HEK293 (cell line): Measurements from ENCODE around the gene ABHD12.

Experiments
- CTCF ChIA-PET: fragments of 350-600 bp; formaldehyde crosslinking; extraction: SDS; loops from one replicate; lab custom pipeline; 2021; ENCODE audit warnings: antibody characterized with exemption; lab: Yijun Ruan, JAX
- POLR2A ChIA-PET: fragments of 300-600 bp; formaldehyde crosslinking; extraction: SDS; loops from one replicate; lab custom pipeline; 2020; ENCODE audit warnings: antibody characterized with exemption, inconsistent platforms; lab: Yijun Ruan, JAX
- H3K27ac ChIP-seq: fragments of 200-500 bp; sonication (Bioruptor generic); 2 replicates; pipeline ENCODE4 v1.5.1; 2014; ENCODE audit warnings: low read depth, low read length, control low read depth, inconsistent platforms; ENCODE audit errors: extremely low read depth
- H3K36me3 ChIP-seq, 2 experiments: fragments of 200-500 bp in 1 of 2; sonication (Bioruptor generic) in 1 of 2; 1 replicate in 1 of 2; 2 replicates in 1 of 2; pipeline ENCODE4 v1.5.1; 2014 to 2017; ENCODE audit warnings: inconsistent platforms in 2 of 2, low read length in 2 of 2; ENCODE audit not compliant: control insufficient read depth in 2 of 2, insufficient read depth in 1 of 2
- H3K4me1 ChIP-seq: fragments of 200-500 bp; sonication (Bioruptor generic); 2 replicates; pipeline ENCODE4 v1.5.1; 2014; ENCODE audit warnings: mild to moderate bottlenecking, low read length, inconsistent platforms; ENCODE audit not compliant: control insufficient read depth, insufficient read depth
- H3K4me3 ChIP-seq: 2 replicates; pipeline ENCODE4 v1.5.1; 2011; ENCODE audit warnings: low read depth, mild to moderate bottlenecking, control low read depth, low read length, moderate library complexity
- H3K9me3 ChIP-seq: fragments of 200-500 bp; sonication (Bioruptor generic); 2 replicates; pipeline ENCODE4 v1.5.1; 2014; ENCODE audit warnings: low read depth, low read length, inconsistent platforms; ENCODE audit not compliant: control insufficient read depth, insufficient read depth
- HOXA7 ChIP-seq: sonication (generic); formaldehyde crosslinking; IDR thresholded peaks from 2 replicates; pipeline ENCODE4 v1.8.1; 2022; ENCODE audit warnings: missing genetic modification reagents, borderline replicate concordance
- RBAK ChIP-seq: fragments of 450-650 bp; formaldehyde crosslinking; IDR thresholded peaks from 2 replicates; pipeline ENCODE4 v1.5.1; 2016; ENCODE audit warnings: missing biosample characterization, missing genetic modification characterization
- SALL2 ChIP-seq: fragments of 450-650 bp; formaldehyde crosslinking; IDR thresholded peaks from 2 replicates; pipeline ENCODE4 v1.5.0; 2017; ENCODE audit warnings: missing biosample characterization, mild to moderate bottlenecking, missing genetic modification characterization, borderline replicate concordance
- SP3 ChIP-seq: fragments of 450-650 bp; formaldehyde crosslinking; IDR thresholded peaks from 2 replicates; pipeline ENCODE4 v1.5.1; 2016; ENCODE audit warnings: missing biosample characterization, missing genetic modification characterization
- YY1 ChIP-seq: fragments of 450-650 bp; formaldehyde crosslinking; IDR thresholded peaks from 2 replicates; pipeline ENCODE4 v1.5.1; 2018; ENCODE audit warnings: missing biosample characterization, missing genetic modification characterization
- ZBTB21 ChIP-seq: fragments of 450-650 bp; formaldehyde crosslinking; IDR thresholded peaks from 2 replicates; pipeline ENCODE4 v1.5.1; 2017; ENCODE audit warnings: missing biosample characterization, missing genetic modification characterization
- ZFHX2 ChIP-seq: fragments of 450-650 bp; formaldehyde crosslinking; conservative IDR thresholded peaks from 2 replicates; pipeline ENCODE4 v1.5.1; 2016; ENCODE audit warnings: missing biosample characterization, missing genetic modification characterization
- ZFP41 ChIP-seq: fragments of 450-650 bp; formaldehyde crosslinking; IDR thresholded peaks from 2 replicates; pipeline ENCODE4 v1.5.1; 2016; ENCODE audit warnings: missing biosample characterization, missing genetic modification characterization, borderline replicate concordance
- ZIC2 ChIP-seq: fragments of 450-650 bp; formaldehyde crosslinking; IDR thresholded peaks from 2 replicates; pipeline ENCODE4 v1.5.1; 2016; ENCODE audit warnings: missing biosample characterization, missing genetic modification characterization
- ZNF140 ChIP-seq: fragments of 450-650 bp; formaldehyde crosslinking; IDR thresholded peaks from 2 replicates; pipeline ENCODE4 v1.5.1; 2016; ENCODE audit warnings: missing biosample characterization, missing genetic modification characterization
- ZNF24 ChIP-seq: fragments of 450-650 bp; formaldehyde crosslinking; IDR thresholded peaks from 2 replicates; pipeline ENCODE4 v1.5.1; 2016; ENCODE audit warnings: missing biosample characterization, missing genetic modification characterization
- ZNF544 ChIP-seq: fragments of 450-650 bp; formaldehyde crosslinking; IDR thresholded peaks from 2 replicates; pipeline ENCODE4 v1.5.0; 2017; ENCODE audit warnings: missing biosample characterization, missing genetic modification characterization
- ZNF571 ChIP-seq: fragments of 450-650 bp; formaldehyde crosslinking; IDR thresholded peaks from 2 replicates; pipeline ENCODE4 v1.5.0; 2017; ENCODE audit warnings: missing biosample characterization, missing genetic modification characterization
- ZNF610 ChIP-seq: fragments of 450-650 bp; formaldehyde crosslinking; IDR thresholded peaks from 2 replicates; pipeline ENCODE4 v1.5.1; 2016; ENCODE audit warnings: missing biosample characterization, missing genetic modification characterization, borderline replicate concordance
- ZNF624 ChIP-seq: fragments of 450-650 bp; formaldehyde crosslinking; IDR thresholded peaks from 2 replicates; pipeline ENCODE4 v1.5.1; 2017; ENCODE audit warnings: missing biosample characterization, missing genetic modification characterization
- ZNF626 ChIP-seq: fragments of 450-650 bp; sonication (Bioruptor Pico); formaldehyde crosslinking; IDR thresholded peaks from 2 replicates; pipeline ENCODE4 v1.5.1; 2018; ENCODE audit warnings: missing biosample characterization, missing genetic modification characterization, inconsistent platforms
- ZNF76 ChIP-seq: fragments of 450-650 bp; formaldehyde crosslinking; IDR thresholded peaks from 2 replicates; pipeline ENCODE4; 2016; ENCODE audit warnings: low read depth, missing biosample characterization, missing genetic modification characterization, borderline replicate concordance
- ZNF792 ChIP-seq: fragments of 450-650 bp; formaldehyde crosslinking; IDR thresholded peaks from 2 replicates; pipeline ENCODE4 v1.5.1; 2016; ENCODE audit warnings: missing biosample characterization, missing genetic modification characterization
- TF ChIP-seq, protein P1 (sequence below): fragments of 450-650 bp; formaldehyde crosslinking; IDR thresholded peaks from 2 replicates; pipeline ENCODE4 v1.5.1; 2016; ENCODE audit warnings: missing biosample characterization, missing genetic modification characterization
- TF ChIP-seq, protein P2 (sequence below): fragments of 450-650 bp; formaldehyde crosslinking; IDR thresholded peaks from 2 replicates; pipeline ENCODE4 v1.5.1; 2017; ENCODE audit warnings: missing biosample characterization, missing genetic modification characterization
- TF ChIP-seq, protein P3 (sequence below): sonication (generic); formaldehyde crosslinking; IDR thresholded peaks from 2 replicates; pipeline ENCODE4 v1.8.1; 2022; ENCODE audit warnings: mild to moderate bottlenecking, moderate library complexity, missing genetic modification reagents
- TF ChIP-seq, protein P4 (sequence below): fragments of 450-650 bp; formaldehyde crosslinking; IDR thresholded peaks from 2 replicates; pipeline ENCODE4 v1.5.1; 2016; ENCODE audit warnings: missing biosample characterization, missing genetic modification characterization

ABHD12 gene

DNA sequence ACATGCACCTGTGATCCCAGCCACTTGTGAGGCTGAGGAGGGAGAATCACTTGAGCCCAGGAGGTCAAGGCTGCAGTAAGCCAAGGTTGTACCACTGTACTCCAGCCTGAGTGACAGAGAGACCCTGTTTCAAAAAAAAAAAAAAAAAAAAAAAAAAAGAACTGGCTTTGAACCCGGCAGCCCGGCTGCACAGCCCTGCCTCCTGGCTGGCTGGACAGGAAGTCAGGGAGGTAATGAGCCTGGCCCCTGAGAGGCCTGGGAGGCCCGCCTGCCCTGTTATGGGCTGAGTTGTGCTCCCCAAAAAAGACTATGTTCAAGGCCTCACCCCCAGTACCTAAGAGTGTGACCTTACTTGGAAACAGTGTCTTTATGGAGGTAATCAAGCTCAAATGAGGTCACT, 65.6 kb downstream of the ABHD12 start:
- Histone ChIP-seq H3K4me1 (no peaks in the 10 kb centered on the region), H3K27ac (no peak overlapping the region), H3K4me3 (no peak overlapping the region), H3K9me3 (no peaks in the 10 kb centered on the region), H3K36me3 (peaks cover 0 to 34% of the 10 kb centered on the region in 2 experiments; a peak in 2 of 3 replicates)
- CTCF ChIA-PET, result no interaction called here
- POLR2A ChIA-PET, result no interaction called here
- TF ChIP-seq ZNF571 (tag by site-specific recombination), result no peak
- no peak for TF ChIP-seq SALL2 (tag by site-specific recombination)
- no peak for TF ChIP-seq ZFHX2 (tag by site-specific recombination)
- TF ChIP-seq, protein P1, sequence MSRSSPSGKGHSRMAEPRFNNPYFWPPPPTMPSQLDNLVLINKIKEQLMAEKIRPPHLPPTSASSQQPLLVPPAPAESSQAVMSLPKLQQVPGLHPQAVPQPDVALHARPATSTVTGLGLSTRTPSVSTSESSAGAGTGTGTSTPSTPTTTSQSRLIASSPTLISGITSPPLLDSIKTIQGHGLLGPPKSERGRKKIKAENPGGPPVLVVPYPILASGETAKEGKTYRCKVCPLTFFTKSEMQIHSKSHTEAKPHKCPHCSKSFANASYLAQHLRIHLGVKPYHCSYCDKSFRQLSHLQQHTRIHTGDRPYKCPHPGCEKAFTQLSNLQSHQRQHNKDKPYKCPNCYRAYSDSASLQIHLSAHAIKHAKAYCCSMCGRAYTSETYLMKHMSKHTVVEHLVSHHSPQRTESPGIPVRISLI (tag by site-specific recombination), result no peak
- TF ChIP-seq, protein P2, sequence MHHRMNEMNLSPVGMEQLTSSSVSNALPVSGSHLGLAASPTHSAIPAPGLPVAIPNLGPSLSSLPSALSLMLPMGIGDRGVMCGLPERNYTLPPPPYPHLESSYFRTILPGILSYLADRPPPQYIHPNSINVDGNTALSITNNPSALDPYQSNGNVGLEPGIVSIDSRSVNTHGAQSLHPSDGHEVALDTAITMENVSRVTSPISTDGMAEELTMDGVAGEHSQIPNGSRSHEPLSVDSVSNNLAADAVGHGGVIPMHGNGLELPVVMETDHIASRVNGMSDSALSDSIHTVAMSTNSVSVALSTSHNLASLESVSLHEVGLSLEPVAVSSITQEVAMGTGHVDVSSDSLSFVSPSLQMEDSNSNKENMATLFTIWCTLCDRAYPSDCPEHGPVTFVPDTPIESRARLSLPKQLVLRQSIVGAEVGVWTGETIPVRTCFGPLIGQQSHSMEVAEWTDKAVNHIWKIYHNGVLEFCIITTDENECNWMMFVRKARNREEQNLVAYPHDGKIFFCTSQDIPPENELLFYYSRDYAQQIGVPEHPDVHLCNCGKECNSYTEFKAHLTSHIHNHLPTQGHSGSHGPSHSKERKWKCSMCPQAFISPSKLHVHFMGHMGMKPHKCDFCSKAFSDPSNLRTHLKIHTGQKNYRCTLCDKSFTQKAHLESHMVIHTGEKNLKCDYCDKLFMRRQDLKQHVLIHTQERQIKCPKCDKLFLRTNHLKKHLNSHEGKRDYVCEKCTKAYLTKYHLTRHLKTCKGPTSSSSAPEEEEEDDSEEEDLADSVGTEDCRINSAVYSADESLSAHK (tag by site-specific recombination), result no peak
- TF ChIP-seq ZFP41, result no peak
- no peak for TF ChIP-seq YY1
- TF ChIP-seq, protein P3, sequence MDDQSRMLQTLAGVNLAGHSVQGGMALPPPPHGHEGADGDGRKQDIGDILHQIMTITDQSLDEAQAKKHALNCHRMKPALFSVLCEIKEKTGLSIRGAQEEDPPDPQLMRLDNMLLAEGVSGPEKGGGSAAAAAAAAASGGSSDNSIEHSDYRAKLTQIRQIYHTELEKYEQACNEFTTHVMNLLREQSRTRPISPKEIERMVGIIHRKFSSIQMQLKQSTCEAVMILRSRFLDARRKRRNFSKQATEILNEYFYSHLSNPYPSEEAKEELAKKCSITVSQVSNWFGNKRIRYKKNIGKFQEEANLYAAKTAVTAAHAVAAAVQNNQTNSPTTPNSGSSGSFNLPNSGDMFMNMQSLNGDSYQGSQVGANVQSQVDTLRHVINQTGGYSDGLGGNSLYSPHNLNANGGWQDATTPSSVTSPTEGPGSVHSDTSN (CRISPR knock-in tag), result no peak
- TF ChIP-seq ZNF544 (tag by site-specific recombination), result no peak
- no peak for TF ChIP-seq ZNF76
- TF ChIP-seq ZNF792, result no peak
- no peak for TF ChIP-seq SP3 (tag by site-specific recombination)
- TF ChIP-seq ZNF626 (tag by site-specific recombination), result no peak
- no peak for TF ChIP-seq ZIC2 (tag by site-specific recombination)
- no peak for TF ChIP-seq ZBTB21 (tag by site-specific recombination)
- no peak for TF ChIP-seq ZNF610 (tag by site-specific recombination)
- TF ChIP-seq, protein P4, sequence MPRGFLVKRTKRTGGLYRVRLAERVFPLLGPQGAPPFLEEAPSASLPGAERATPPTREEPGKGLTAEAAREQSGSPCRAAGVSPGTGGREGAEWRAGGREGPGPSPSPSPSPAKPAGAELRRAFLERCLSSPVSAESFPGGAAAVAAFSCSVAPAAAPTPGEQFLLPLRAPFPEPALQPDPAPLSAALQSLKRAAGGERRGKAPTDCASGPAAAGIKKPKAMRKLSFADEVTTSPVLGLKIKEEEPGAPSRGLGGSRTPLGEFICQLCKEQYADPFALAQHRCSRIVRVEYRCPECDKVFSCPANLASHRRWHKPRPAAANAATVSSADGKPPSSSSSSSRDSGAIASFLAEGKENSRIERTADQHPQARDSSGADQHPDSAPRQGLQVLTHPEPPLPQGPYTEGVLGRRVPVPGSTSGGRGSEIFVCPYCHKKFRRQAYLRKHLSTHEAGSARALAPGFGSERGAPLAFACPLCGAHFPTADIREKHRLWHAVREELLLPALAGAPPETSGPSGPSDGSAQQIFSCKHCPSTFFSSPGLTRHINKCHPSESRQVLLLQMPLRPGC (tag by site-specific recombination), result no peak
- no peak for TF ChIP-seq ZNF24

DNA sequence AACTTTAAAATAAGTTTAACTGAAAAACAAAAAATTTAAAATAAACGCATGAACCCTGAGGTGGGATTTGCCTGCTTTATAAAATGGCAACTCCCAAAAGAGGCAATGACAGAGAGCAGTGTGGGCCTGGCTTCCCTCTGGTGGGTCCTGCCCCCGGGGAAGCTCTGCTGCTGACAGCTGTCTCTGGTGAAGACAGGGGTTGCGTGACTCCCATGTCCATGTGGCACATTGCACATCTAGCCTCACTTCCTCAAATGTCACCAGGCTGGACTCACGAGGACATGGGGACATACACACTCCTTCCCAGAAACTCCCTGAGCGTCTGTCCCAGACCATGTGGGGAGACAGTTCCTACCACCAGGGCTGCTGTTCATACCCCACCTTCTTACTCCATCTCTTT, 66.2 kb downstream of the ABHD12 start:
- H3K4me1 ChIP-seq, result no peaks in the 10 kb centered on the region
- POLR2A ChIA-PET, result no interaction called here
- H3K36me3 ChIP-seq, result peaks cover 0 to 39% of the 10 kb centered on the region in 2 experiments; a peak in 2 of 3 replicates
- H3K9me3 ChIP-seq, result no peaks in the 10 kb centered on the region
- no peak overlapping the region for H3K4me3 ChIP-seq
- no peak for TF ChIP-seq ZNF140
- TF ChIP-seq HOXA7 (CRISPR knock-in tag), result no peak
- no peak for TF ChIP-seq ZNF624 (tag by site-specific recombination)
- no peak for TF ChIP-seq RBAK (tag by site-specific recombination)
- TF ChIP-seq, all 188 proteins: peak for 0
- no peak overlapping the region for H3K27ac ChIP-seq
- CTCF ChIA-PET, result no interaction called here
